Uterus (tissue), 2 donors: ENCODE results near the gene C7.

ENCODE experiments used
- POLR2A ChIP-seq, 2 donors: fragments of 450-650 bp; IDR thresholded peaks; one replicate each; pipeline ENCODE4 v1.6.1; 2016; ENCODE audit warnings: antibody characterized with exemption in 2 of 2, mild to moderate bottlenecking in 1 of 2, moderate library complexity in 1 of 2
- TF ChIP-seq, protein P1 (sequence below), 4 experiments: fragments of 200-600 bp in 2 of 4; fragments of 450-650 bp in 2 of 4; sonication (generic) in 2 of 4; IDR thresholded peaks; one replicate each; pipeline ENCODE4 v1.5.1; 2016 to 2019; ENCODE audit warnings: antibody characterized with exemption in 4 of 4, mild to moderate bottlenecking in 2 of 4, moderate library complexity in 1 of 4

DNA sequence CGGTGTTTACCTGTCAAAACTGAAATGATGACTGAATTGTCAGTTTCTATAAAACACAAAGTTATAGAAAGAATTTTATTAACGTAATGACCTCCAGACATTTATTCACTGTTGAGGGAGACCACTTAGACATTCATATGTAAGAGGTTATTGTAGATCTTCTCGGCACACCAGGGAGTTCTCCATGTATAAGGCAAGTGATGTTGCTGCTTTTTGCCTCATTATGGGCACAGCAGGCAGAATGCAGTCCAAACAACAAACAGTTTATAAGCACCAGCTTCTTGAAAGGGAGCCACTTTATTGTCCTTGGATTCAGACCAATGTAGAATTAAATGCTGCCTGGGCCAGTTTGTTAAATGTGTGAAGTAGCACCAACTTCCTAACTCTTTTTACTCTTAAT, 66.7 kb downstream of the C7 start:
- TF ChIP-seq, protein P1, sequence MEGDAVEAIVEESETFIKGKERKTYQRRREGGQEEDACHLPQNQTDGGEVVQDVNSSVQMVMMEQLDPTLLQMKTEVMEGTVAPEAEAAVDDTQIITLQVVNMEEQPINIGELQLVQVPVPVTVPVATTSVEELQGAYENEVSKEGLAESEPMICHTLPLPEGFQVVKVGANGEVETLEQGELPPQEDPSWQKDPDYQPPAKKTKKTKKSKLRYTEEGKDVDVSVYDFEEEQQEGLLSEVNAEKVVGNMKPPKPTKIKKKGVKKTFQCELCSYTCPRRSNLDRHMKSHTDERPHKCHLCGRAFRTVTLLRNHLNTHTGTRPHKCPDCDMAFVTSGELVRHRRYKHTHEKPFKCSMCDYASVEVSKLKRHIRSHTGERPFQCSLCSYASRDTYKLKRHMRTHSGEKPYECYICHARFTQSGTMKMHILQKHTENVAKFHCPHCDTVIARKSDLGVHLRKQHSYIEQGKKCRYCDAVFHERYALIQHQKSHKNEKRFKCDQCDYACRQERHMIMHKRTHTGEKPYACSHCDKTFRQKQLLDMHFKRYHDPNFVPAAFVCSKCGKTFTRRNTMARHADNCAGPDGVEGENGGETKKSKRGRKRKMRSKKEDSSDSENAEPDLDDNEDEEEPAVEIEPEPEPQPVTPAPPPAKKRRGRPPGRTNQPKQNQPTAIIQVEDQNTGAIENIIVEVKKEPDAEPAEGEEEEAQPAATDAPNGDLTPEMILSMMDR (IDR thresholded peaks at IDR 0.05), result no peak
- no peak for TF ChIP-seq POLR2A (IDR thresholded peaks at IDR 0.05)
